ENCODE results near the gene ARHGEF11. TPM values are rescaled to one million over a fixed set of nuclear protein-coding genes. Genes with fewer than 3 reads are reported as not detected.

The ARHGEF11 gene
- total and polyA plus RNA-seq, 9 of the 15 experiments (the other 6 are each of a cell fraction or from before 2014, with no cell fraction given), result 0.14 to 15.5 (median 9.0) TPM

DNA sequence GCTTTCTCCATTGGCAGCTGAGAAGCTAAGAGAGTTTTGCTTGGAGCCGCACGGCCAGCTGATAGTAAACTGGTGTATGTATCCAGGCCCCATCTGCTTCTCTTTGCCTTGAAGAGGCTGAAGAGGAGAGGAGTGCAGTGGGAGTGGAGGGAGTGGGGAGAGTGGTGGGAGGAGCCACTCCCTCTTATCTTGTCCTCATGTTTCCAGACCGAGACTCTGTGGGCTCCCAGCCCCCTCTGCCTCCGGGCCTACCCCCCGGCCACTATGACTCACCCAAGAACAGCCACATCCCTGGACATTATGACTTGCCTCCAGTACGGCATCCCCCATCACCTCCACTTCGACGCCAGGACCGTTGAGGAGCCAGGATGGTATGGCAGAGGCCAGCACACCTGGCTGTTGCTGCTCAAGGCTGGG is 131.1 kb downstream of the ARHGEF11 start (continued):
- TF ChIP-seq, protein P1, sequence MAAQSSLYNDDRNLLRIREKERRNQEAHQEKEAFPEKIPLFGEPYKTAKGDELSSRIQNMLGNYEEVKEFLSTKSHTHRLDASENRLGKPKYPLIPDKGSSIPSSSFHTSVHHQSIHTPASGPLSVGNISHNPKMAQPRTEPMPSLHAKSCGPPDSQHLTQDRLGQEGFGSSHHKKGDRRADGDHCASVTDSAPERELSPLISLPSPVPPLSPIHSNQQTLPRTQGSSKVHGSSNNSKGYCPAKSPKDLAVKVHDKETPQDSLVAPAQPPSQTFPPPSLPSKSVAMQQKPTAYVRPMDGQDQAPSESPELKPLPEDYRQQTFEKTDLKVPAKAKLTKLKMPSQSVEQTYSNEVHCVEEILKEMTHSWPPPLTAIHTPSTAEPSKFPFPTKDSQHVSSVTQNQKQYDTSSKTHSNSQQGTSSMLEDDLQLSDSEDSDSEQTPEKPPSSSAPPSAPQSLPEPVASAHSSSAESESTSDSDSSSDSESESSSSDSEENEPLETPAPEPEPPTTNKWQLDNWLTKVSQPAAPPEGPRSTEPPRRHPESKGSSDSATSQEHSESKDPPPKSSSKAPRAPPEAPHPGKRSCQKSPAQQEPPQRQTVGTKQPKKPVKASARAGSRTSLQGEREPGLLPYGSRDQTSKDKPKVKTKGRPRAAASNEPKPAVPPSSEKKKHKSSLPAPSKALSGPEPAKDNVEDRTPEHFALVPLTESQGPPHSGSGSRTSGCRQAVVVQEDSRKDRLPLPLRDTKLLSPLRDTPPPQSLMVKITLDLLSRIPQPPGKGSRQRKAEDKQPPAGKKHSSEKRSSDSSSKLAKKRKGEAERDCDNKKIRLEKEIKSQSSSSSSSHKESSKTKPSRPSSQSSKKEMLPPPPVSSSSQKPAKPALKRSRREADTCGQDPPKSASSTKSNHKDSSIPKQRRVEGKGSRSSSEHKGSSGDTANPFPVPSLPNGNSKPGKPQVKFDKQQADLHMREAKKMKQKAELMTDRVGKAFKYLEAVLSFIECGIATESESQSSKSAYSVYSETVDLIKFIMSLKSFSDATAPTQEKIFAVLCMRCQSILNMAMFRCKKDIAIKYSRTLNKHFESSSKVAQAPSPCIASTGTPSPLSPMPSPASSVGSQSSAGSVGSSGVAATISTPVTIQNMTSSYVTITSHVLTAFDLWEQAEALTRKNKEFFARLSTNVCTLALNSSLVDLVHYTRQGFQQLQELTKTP (IDR thresholded peaks at IDR 0.05; ENCODE audit: low read depth in 1 of 2, partially characterized antibody in 2 of 2), result peak in 1 of 2 experiments; percentile 44
- TF ChIP-seq E4F1 (CRISPR knock-in tag; IDR thresholded peaks at IDR 0.05; ENCODE audit: borderline replicate concordance) (no peak), CGGBP1 (CRISPR knock-in tag; IDR thresholded peaks at IDR 0.05) (no peak), PHF21A (IDR thresholded peaks at IDR 0.05; ENCODE audit: borderline replicate concordance, low read depth) (0 out of 2 replicates have a peak, but pooled peaks have one; percentile 42), SMARCB1 (IDR thresholded peaks at IDR 0.05; ENCODE audit: insufficient read length, low read depth) (no peak), ZNF57 (CRISPR knock-in tag; IDR thresholded peaks at IDR 0.05) (no peak), SMAD4 (CRISPR knock-in tag; conservative IDR thresholded peaks at IDR 0.05) (peak; percentile 62; the same call in 1 of the 2 replicates), CHCHD3 (CRISPR knock-in tag; IDR thresholded peaks at IDR 0.05) (no peak), STAT6 (CRISPR knock-in tag; IDR thresholded peaks at IDR 0.05) (no peak), GABPB1 (CRISPR knock-in tag; IDR thresholded peaks at IDR 0.05) (no peak), ZNF584 (CRISPR knock-in tag; IDR thresholded peaks at IDR 0.05; ENCODE audit: low read depth) (no peak), GTF2A2 (tag; IDR thresholded peaks at IDR 0.05) (no peak), ELF2 (CRISPR knock-in tag; IDR thresholded peaks at IDR 0.05) (no peak), SETDB1 (IDR thresholded peaks at IDR 0.05; ENCODE audit: low read length) (no peak), STAT5A (IDR thresholded peaks at IDR 0.05; ENCODE audit: borderline replicate concordance, low read length) (peak; percentile 38; the same call in 1 of the 2 replicates), ZNF232 (CRISPR knock-in tag; IDR thresholded peaks at IDR 0.05) (no peak), SOX6 (IDR thresholded peaks at IDR 0.05) (0 out of 2 replicates have a peak, but pooled peaks have one; percentile 69)
- TF ChIP-seq, protein P2, sequence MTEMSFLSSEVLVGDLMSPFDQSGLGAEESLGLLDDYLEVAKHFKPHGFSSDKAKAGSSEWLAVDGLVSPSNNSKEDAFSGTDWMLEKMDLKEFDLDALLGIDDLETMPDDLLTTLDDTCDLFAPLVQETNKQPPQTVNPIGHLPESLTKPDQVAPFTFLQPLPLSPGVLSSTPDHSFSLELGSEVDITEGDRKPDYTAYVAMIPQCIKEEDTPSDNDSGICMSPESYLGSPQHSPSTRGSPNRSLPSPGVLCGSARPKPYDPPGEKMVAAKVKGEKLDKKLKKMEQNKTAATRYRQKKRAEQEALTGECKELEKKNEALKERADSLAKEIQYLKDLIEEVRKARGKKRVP (CRISPR knock-in tag; IDR thresholded peaks at IDR 0.05), result no peak

Data from K562 (cell line).